ENCODE data around the gene MIS12. TPM values are rescaled to one million over a fixed set of nuclear protein-coding genes. Genes with fewer than 3 reads are reported as not detected.

Gene MIS12
- total RNA-seq, 1 experiment from 2014 or later, result 11.5 TPM

GRCh38 chr17:5446786-5447185 is 39.6 kb upstream of the MIS12 start:
- Histone ChIP-seq H3K4me1 (ENCODE audit: control insufficient read depth, insufficient read depth, low read length) (no peaks in the 10 kb centered on the region), H3K4me3 (ENCODE audit: low read depth in 2 of 2, low read length in 2 of 2) (no peak overlapping the region), H3K27me3 (ENCODE audit: control insufficient read depth, insufficient read depth, low read length) (no peaks in the 10 kb centered on the region), H3K27ac (ENCODE audit: low read length) (no peak overlapping the region), H3K36me3 (ENCODE audit: control insufficient read depth, insufficient read depth, low read length) (peaks cover 13% of the 10 kb centered on the region), H3K9me3 (ENCODE audit: control insufficient read depth, insufficient read depth, low read depth, low read length) (no peaks in the 10 kb centered on the region)
- in situ Hi-C loops (cut with HindIII; ENCODE audit: low pct_unique_long_range_greater_than_20kb, low sequenced_read_pairs) (no loop called here), intact Hi-C loops (cut with micrococcal nuclease; ENCODE audit: unreplicated experiment) (no loop called here)
- POLR2A ChIA-PET, result no interaction called here
- CTCF ChIA-PET, result interaction anchor here (0.5 kb wide), 1 partner anchor 23 kb away, joined by 3 read pairs; no protein-coding TSS in a partner anchor
- DNase-seq (ENCODE audit: low read depth, low spot score), result no peak
- TF ChIP-seq POLR2AphosphoS5 (IDR thresholded peaks at IDR 0.05; ENCODE audit: low read depth, low read length) (no peak), TCF7L2 (IDR thresholded peaks at IDR 0.05; ENCODE audit: low read depth, low read length) (no peak), REST (IDR thresholded peaks at IDR 0.05; ENCODE audit: insufficient read depth in 1 of 2, low read depth in 2 of 2, low read length in 1 of 2) (no peak), SIN3A (IDR thresholded peaks at IDR 0.05; ENCODE audit: borderline replicate concordance, insufficient read depth, low read depth, low read length) (no peak)
- TF ChIP-seq, protein P1, sequence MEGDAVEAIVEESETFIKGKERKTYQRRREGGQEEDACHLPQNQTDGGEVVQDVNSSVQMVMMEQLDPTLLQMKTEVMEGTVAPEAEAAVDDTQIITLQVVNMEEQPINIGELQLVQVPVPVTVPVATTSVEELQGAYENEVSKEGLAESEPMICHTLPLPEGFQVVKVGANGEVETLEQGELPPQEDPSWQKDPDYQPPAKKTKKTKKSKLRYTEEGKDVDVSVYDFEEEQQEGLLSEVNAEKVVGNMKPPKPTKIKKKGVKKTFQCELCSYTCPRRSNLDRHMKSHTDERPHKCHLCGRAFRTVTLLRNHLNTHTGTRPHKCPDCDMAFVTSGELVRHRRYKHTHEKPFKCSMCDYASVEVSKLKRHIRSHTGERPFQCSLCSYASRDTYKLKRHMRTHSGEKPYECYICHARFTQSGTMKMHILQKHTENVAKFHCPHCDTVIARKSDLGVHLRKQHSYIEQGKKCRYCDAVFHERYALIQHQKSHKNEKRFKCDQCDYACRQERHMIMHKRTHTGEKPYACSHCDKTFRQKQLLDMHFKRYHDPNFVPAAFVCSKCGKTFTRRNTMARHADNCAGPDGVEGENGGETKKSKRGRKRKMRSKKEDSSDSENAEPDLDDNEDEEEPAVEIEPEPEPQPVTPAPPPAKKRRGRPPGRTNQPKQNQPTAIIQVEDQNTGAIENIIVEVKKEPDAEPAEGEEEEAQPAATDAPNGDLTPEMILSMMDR (IDR thresholded peaks at IDR 0.05), result no peak
- no peak for ATAC-seq
- no TSS peak for BruUV-seq (replicated peaks)

DNA sequence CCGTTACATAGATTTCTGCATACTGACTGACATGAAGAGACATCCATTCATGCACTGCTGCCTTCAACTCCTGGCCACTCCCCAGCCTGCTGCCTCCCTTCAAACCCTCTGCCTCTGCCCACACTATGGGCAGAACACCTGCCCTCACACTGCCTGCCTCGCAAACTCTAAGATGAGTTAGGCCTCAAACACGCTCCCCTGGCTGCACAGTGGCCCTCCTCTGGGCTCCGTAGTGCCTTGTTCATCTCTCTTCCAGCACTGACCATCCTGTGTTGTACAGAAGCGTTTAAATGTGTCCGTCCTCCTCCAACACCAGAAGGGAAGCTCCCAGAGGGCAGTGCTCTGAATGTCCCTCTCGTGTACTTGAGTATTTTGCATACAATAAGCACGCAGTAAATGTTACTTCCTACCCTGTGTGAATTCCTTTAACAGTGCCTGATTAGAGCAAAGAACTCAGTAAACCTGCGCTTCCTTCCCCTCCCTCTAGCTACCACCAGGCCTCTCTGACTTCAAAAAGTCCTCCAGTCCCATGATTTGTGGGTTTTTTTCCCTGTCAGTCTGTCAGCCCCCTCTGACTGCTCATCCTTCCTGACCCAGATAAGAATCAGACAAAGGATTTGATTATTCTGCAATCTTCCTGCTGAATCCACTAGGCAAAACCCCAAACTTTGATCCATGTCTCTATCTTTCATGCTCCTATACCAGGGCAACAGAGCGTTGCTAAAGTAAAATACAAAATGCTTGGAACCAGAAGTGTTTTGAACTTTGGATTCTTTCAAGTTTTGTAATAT is 21.5 kb upstream of the MIS12 start:
- Histone ChIP-seq H3K4me1 (ENCODE audit: control insufficient read depth, insufficient read depth, low read length) (peaks cover 8% of the 10 kb centered on the region), H3K4me3 (ENCODE audit: low read depth in 2 of 2, low read length in 2 of 2) (no peak overlapping the region), H3K27me3 (ENCODE audit: control insufficient read depth, insufficient read depth, low read length) (no peaks in the 10 kb centered on the region), H3K27ac (ENCODE audit: low read length) (no peak overlapping the region), H3K36me3 (ENCODE audit: control insufficient read depth, insufficient read depth, low read length) (peaks cover 9% of the 10 kb centered on the region), H3K9me3 (ENCODE audit: control insufficient read depth, insufficient read depth, low read depth, low read length) (no peaks in the 10 kb centered on the region)
- DNase-seq (ENCODE audit: low read depth, low spot score) (no peak), ATAC-seq (no peak)
- ChIA-PET CTCF (no interaction called here), POLR2A (no interaction called here)
- intact Hi-C loops (cut with micrococcal nuclease; ENCODE audit: unreplicated experiment), result no loop called here
- in situ Hi-C loops (cut with HindIII; ENCODE audit: low pct_unique_long_range_greater_than_20kb, low sequenced_read_pairs), result no loop called here
- BruUV-seq (replicated peaks), result no TSS peak
- TF ChIP-seq POLR2AphosphoS5 (IDR thresholded peaks at IDR 0.05; ENCODE audit: low read depth, low read length) (no peak), TCF7L2 (IDR thresholded peaks at IDR 0.05; ENCODE audit: low read depth, low read length) (no peak), SIN3A (IDR thresholded peaks at IDR 0.05; ENCODE audit: borderline replicate concordance, insufficient read depth, low read depth, low read length) (no peak), REST (IDR thresholded peaks at IDR 0.05; ENCODE audit: insufficient read depth in 1 of 2, low read depth in 2 of 2, low read length in 1 of 2) (no peak)

All from Panc1 (cell line).